Ovary (tissue), 10 donors: ENCODE data around the gene ZNF441. TPM values are rescaled to one million over a fixed set of nuclear protein-coding genes. Genes with fewer than 3 reads are reported as not detected.

Experiments used
- DNase-seq, 5 donors: peaks; one replicate each; pipeline ENCODE4 v3.0.0-alpha.2; 2019 to 2020
- H3K27ac ChIP-seq, 2 donors: fragments of 200-600 bp; one replicate each; pipeline versions ENCODE4 v1.5.1 to v1.8.0; 2019 to 2022
- H3K27me3 ChIP-seq: fragments of 200-600 bp; one replicate; pipeline ENCODE4 v1.8.0; 2022
- H3K36me3 ChIP-seq: fragments of 200-600 bp; sonication (generic); one replicate; pipeline ENCODE4 v1.5.1; 2019
- H3K4me1 ChIP-seq: one replicate; pipeline ENCODE4 v1.8.1; 2013; ENCODE audit warnings: mild to moderate bottlenecking, moderate library complexity; ENCODE audit not compliant: insufficient read depth
- H3K4me3 ChIP-seq: fragments of 200-600 bp; sonication (generic); one replicate; pipeline ENCODE4 v1.5.1; 2017
- H3K9me3 ChIP-seq, 2 donors: fragments of 200-600 bp in 1 of 2; sonication (generic) in 1 of 2; one replicate each; pipeline versions ENCODE4 v1.5.1 to v1.8.1; 2013 to 2019; ENCODE audit warnings: mild to moderate bottlenecking in 1 of 2, moderate library complexity in 1 of 2
- EP300 ChIP-seq: sonication (generic); formaldehyde crosslinking; IDR thresholded peaks from one replicate; pipeline ENCODE4 v1.6.1; 2017; ENCODE audit warnings: antibody characterized with exemption
- POLR2A ChIP-seq: fragments of 450-650 bp; IDR thresholded peaks from one replicate; pipeline ENCODE4 v1.6.1; 2017; ENCODE audit warnings: antibody characterized with exemption, mild to moderate bottlenecking, moderate library complexity
- WGBS, 3 donors: extraction: QIAGEN DNeasy Blood & Tissue Kit in 1 of 3; methylation state at CpG; one replicate each; pipeline versions ENCODE4 v1.1.5 to v1.1.7; 2013 to 2017; 5-methylcytosine and 5-hydroxymethylcytosine counted together
- intact Hi-C, 4 donors: fragments of 100-400 bp; cut with DNase I; formaldehyde crosslinking; loops; one replicate each; pipeline versions ENCODE4 v1.11.0 to v1.15.1; 2022 to 2023
- long read RNA-seq, 3 donors: library from polyadenylated mRNA in 2 of 3; unstranded in 2 of 3; transcript quantifications; one replicate each; pipeline ENCODE4 v2.0.0 and lab custom pipeline, GENCODE V29; 2021 to 2026
- polyA plus RNA-seq, 2 donors: library from polyadenylated mRNA; stranded (reverse); fragments of 200-250 nt in 1 of 2; fragments of 350-450 nt in 1 of 2; fragmentation: Illumina TruSeq in 1 of 2; extraction: RNeasy Lipid Tissue Mini Kit (QIAGEN cat#74804) in 1 of 2; gene quantifications; one replicate each; pipeline ENCODE4 v1.2.3, GENCODE V29; 2013 to 2014
- total RNA-seq, 7 donors: library from RNA; depleted of rRNA in 2 of 7; stranded (reverse); fragments of >200 nt in 2 of 7; fragmentation: NEBNext Ultra II Directional in 3 of 7; extraction: Animal tissue kit (Norgen Biotek cat#: 25700) in 3 of 7; gene quantifications; one replicate each; pipeline versions ENCODE4 v1.1.0 to v1.2.4, GENCODE V29; 2016 to 2023
- TF ChIP-seq, protein P1 (sequence below), 3 donors: fragments of 450-650 bp in 2 of 3; fragments of 200-600 bp in 1 of 3; IDR thresholded peaks; one replicate each; pipeline versions ENCODE4 v1.5.1 to v1.8.0; 2016 to 2022; ENCODE audit warnings: antibody characterized with exemption in 3 of 3, mild to moderate bottlenecking in 1 of 3
- donor health status: DM: no; HTN: no; CAD: no; lungs with moderate emphysema.
- donor health status: DM: no; HTN: no; CAD: no.
- donor health status: Bipolar disorder and iron deficiency.
- donor health status: DM: yes; HTN: yes; CAD: no.
- donor health status: DM: no; HTN: no; CAD: no.
- donor health status: DM: yes; HTN: yes; CAD: no.

The ZNF441 gene
- 10 to 100 TPM in 6 of 7 donors, 1 to 10 TPM in 1; 8.3 to 26.7 (median 14.8) TPM for total RNA-seq
- polyA plus RNA-seq, result 1 to 10 TPM; 6.5 to 7.0 TPM
- long read RNA-seq, donor 1, full-length matches to known transcripts, result 9 of 18 reads
- long read RNA-seq, donor 1, partial matches to known transcripts, result 0 of 18 reads
- long read RNA-seq, donor 1, other reads (novel, unspliced or antisense), result 9 of 18 reads
- long read RNA-seq, donor 2, full-length matches to known transcripts, result 4 of 4 reads
- long read RNA-seq, donor 2, partial matches to known transcripts, result 0 of 4 reads
- long read RNA-seq, donor 2, other reads (novel, unspliced or antisense), result 0 of 4 reads
- long read RNA-seq, donor 3, full-length matches to known transcripts, result 6 of 9 reads
- long read RNA-seq, donor 3, partial matches to known transcripts, result 0 of 9 reads
- long read RNA-seq, donor 3, other reads (novel, unspliced or antisense), result 3 of 9 reads

DNA sequence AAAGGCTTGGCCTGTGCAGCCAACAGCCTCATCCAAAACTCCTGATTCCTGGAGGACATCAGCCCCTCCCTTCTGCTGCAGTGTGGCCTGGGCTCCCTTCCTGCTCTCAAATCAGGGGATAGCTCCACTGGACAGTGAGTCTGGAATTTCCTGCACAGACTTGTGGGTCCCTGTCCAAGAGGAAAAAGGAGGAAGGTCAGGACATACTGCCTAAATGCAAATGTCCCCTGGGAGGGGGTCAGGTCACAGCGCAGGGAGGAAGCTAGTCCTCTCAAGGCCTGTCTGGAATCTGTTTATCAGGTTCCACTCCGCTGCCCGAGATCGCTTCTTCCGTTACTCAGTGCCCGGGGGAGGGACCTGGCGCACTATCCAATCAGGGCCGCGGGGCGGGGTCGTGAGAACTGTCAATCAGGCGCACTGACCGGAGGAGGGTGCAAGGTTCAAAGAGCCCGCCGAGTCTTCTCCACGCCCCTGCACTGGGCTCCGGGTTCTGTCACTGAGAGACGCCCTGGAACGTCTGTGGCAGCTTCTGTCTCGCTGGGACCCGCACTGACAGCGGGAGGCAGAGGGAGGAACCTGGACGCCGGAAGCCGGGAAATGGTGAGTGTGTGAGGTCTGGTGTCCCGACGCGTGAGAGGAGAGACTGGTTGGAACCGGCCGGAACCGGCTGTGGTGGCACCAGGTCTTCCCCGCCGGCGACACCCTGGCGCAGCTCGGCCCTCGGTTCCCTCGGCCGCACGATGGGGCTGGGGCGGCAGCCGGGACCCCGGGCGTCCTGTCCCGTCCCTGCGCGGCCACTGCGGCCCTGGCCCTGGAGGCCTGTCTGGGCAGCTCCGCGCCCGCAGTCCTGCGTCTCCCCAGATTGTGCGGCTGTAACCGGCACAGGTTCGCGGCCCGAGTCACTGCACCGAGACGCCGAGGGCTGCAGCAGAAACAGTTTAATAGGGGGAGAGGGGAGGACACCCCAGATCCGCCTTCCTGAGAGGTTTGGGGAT is at the start of gene ZNF441:
Gene ZNF441 (plus strand): TSS at position 404 of the 995 bp plus-strand sequence. CDS start 194 bp downstream, at position 598.
- Histone ChIP-seq H3K4me1 (peaks cover 8% of the 10 kb centered on the region), H3K9me3 (peaks cover 0 to 3% of the 10 kb centered on the region in 2 donors), H3K27ac (peak within 1 kb of the TSS; percentile 81 to 84), H3K4me3 (peak within 1 kb of the TSS; percentile 92), H3K27me3 (no peaks in the 10 kb centered on the region), H3K36me3 (no peaks in the 10 kb centered on the region)
- intact Hi-C loops, result no loop called here
- DNase-seq, result peak; percentile 95 to 97 (median 96)
- 0 to 1% (median 0%) methylated on average over 57 to 61 of the region's 61 CpGs for WGBS, 3 donors
- TF ChIP-seq, protein P1, sequence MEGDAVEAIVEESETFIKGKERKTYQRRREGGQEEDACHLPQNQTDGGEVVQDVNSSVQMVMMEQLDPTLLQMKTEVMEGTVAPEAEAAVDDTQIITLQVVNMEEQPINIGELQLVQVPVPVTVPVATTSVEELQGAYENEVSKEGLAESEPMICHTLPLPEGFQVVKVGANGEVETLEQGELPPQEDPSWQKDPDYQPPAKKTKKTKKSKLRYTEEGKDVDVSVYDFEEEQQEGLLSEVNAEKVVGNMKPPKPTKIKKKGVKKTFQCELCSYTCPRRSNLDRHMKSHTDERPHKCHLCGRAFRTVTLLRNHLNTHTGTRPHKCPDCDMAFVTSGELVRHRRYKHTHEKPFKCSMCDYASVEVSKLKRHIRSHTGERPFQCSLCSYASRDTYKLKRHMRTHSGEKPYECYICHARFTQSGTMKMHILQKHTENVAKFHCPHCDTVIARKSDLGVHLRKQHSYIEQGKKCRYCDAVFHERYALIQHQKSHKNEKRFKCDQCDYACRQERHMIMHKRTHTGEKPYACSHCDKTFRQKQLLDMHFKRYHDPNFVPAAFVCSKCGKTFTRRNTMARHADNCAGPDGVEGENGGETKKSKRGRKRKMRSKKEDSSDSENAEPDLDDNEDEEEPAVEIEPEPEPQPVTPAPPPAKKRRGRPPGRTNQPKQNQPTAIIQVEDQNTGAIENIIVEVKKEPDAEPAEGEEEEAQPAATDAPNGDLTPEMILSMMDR (IDR thresholded peaks at IDR 0.05), result peak in 1 of 3 donors; percentile 31
- TF ChIP-seq EP300 (no peak), POLR2A (peak; percentile 61)

DNA sequence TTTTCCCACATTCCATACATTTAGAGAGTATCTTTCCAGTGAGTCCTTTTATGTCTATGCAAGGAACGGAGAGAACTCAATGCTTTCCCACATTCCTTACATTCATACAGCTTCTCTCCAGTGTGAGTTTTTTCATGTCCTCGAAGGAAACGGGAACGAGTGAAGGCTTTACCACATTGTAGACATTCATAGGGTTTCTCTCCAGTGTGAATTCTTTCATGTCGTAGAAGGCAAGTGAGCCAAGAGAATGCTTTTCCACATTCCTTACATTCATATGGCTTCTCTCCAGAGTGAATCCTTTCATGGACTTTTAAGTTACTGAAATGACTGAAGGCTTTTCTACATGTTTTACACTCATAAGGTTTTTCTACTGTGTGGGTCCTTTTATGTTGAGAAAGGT is 45.1 kb upstream of the ZNF441 start:
- H3K36me3 ChIP-seq, result peaks cover 2% of the 10 kb centered on the region
- no peak overlapping the region for H3K4me3 ChIP-seq
- no peaks in the 10 kb centered on the region for H3K27me3 ChIP-seq
- TF ChIP-seq, protein P1 (IDR thresholded peaks at IDR 0.05), result no peak
- TF ChIP-seq POLR2A (no peak), EP300 (no peak)
- H3K4me1 ChIP-seq, result no peaks in the 10 kb centered on the region
- no peak overlapping the region for H3K27ac ChIP-seq
- 64 to 88% (median 84%) methylated on average over 5 of the region's 5 CpGs for WGBS, 3 donors
- no peak for DNase-seq
- peaks cover 0 to 14% of the 10 kb centered on the region in 2 donors for H3K9me3 ChIP-seq
- intact Hi-C loops, result no loop called here

DNA sequence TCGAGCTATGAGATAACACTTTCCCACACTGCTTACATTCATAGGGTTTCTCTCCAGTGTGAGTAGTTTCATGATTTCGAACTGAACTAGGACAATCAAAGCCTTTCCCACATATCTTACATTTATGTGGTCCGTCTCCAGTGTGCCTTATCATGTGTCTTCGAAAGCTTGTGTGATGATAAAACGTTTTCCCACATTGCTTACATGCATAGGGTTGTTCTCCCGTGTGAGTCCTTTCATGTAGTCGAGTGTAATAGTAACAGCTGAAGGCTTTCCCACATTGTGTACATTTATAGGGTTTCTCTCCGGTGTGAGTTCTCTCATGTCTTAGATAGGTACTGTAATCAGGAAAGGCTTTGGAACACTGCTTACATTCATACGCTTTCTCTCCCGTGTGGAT is 44.4 kb upstream of the ZNF441 start:
- H3K36me3 ChIP-seq, result peaks cover 2% of the 10 kb centered on the region
- no peak overlapping the region for H3K27ac ChIP-seq
- intact Hi-C loops, result no loop called here
- no peak for DNase-seq
- H3K9me3 ChIP-seq, result peaks cover 0 to 14% of the 10 kb centered on the region in 2 donors
- TF ChIP-seq EP300, result no peak
- TF ChIP-seq, protein P1 (IDR thresholded peaks at IDR 0.05), result no peak
- no peak overlapping the region for H3K4me3 ChIP-seq
- 94 to 98% (median 96%) methylated on average over 10 of the region's 10 CpGs for WGBS, 3 donors
- H3K27me3 ChIP-seq, result no peaks in the 10 kb centered on the region
- no peaks in the 10 kb centered on the region for H3K4me1 ChIP-seq

DNA sequence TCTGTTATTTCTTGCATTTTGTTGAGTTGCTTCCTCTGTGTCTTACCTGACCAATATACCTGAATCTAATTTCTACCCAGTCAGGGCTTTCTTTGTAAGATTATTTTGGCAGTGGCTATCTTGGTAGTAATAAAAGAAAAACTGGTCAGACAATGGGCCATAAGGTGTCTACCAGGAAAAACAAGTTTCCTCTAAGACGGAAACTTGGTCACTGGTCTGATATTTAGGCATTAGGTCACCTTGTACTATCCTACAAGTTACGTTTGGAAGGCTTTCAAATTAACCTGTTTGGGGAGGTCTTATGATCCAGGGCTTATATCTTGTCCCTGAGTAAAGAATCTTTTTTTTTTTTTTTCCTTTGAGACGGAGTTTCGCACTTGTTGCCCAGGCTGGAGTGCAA is 37.2 kb upstream of the ZNF441 start:
- WGBS, 3 donors, result 96% methylated on average over 4 of the region's 4 CpGs
- no peak overlapping the region for H3K27ac ChIP-seq

More for the DNA sequence above, 37.2 kb upstream of the ZNF441 start:
- no peaks in the 10 kb centered on the region for H3K4me1 ChIP-seq
- intact Hi-C loops, result no loop called here
- H3K27me3 ChIP-seq, result no peaks in the 10 kb centered on the region
- no peak for DNase-seq
- no peak overlapping the region for H3K4me3 ChIP-seq
- H3K36me3 ChIP-seq, result no peaks in the 10 kb centered on the region
- no peaks in the 10 kb centered on the region for H3K9me3 ChIP-seq
- TF ChIP-seq, protein P1 (IDR thresholded peaks at IDR 0.05), result no peak
- TF ChIP-seq EP300 (no peak), POLR2A (no peak)
